HS-5 (cell line): ENCODE results near the gene DNMT3L.
"Not testable (repeated sequence)": the region's sequence is repeated elsewhere in the genome, so short reads cannot be mapped to it uniquely, and the experiment has no call there.

Experiments used
- DNase-seq: peaks from one replicate; pipeline ENCODE4 v3.0.0-alpha.2; 2012; ENCODE audit warnings: low read depth

DNMT3L gene

GRCh38 chr21:44197156-44197516 is 64.6 kb downstream of the DNMT3L start:
- DNase-seq: not testable (repeated sequence)
